Right forelimb (tissue), 1 donor: Measurements from ENCODE around the gene RNF113B.

ENCODE experiments used
- DNase-seq: peaks from one replicate; pipeline ENCODE4 v3.0.0-alpha.2; 2018

The RNF113B gene

DNA sequence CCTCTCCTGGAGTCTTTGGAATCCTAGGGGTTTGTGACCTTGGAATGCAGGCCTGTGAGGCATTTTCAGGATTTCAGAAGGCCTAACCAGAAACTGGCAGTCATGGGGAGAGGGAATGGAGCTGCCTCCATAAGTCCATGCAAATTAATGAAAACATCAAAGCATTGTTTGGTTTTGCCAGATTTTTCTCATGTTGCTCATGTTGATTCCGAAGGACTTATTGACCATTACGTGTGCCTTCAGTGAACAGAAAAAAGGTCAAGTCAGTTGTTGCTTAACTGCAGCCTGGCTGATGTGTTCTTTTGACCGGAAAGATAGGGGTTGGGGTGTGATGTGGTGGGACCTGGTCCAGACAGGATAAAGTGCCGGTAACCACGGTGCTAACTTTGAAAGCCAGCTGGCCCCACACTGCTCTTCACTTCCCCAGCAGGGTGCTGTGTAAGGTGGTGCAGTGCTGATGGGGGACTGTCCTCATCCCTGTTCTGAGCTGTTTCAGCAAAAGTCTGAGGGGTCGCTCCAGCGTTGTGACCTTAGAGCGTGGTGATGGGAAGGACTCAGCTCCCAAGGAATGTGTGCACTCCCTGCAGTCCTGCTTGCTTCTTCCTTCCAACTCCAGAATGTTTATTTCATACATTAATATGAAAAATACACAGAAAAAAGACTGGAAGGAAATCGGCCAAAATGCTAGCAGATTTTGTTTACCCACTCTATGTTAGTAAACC is 3.5 kb downstream of the RNF113B start:
- no peak for DNase-seq

DNA sequence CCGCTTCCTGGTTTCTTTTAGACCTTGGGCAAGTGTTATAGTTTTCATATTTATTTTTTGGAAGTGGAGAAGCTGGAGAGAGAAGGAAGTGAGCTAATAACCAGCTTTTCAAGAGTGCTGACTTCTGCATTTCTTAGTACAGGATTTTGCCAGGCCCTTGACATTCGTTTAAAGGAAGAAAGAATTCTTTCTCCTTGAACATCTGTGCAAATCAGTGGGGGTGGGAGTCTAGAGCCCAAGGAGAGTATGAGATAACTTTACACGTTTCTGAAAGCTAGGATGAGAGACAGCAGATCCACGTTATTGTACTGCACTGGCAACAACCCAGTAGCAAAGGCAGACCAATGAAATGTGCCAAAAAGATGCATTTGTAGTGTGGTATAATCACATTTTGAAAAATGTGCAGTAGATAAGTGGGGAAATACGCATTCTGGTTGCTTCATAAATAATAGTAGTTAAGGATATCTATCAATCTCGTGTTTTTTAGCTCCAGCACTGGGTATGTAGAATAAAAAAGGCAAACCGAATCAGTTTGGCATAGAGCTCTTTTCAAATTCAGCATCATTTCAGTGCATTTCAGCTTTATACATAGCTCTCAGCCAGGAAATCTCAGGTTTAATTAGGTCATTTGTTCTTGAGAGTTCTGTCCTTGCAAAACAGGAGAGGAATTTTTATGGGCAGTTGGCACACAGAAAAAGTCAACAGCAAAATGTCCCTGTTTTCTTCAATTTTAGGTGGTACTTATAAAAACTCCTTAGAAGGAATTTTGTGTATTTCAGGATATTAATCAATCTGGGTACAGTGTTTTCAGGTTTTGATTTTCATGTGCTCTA is 4.3 kb downstream of the RNF113B start:
- no peak for DNase-seq

DNA sequence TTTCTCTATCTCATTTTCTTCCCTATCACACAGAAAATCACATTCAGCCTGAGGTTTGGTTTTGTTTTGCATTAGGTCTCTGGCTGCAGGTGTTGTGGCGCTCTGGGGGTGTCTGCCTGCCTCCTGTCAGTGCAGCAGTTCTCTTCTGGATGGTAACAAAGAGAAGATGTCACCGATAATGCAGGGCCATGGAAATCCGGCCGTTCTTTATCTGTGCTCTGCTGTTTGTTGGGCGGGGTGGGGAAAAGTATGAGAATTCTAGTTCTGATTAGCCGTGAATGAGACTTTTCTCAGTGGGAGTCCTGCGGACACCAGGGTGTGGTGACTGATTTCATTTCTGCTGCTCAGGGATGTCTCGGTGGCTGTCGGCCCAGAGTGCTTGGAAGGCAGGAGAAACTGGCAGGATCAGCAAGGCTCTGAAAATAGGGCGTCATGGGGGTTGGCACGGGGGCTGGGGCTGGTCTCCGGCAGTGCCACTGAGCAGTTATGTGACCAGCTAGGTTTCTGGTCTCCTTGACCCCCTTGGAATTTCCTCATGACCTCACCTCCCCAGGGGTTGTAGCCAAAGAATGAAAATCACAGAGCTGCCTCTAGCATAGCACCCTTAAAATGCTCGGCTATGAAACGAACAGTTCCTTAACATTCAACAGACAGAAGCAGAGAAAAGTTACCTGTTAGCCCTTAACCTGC is 5.0 kb downstream of the RNF113B start:
- DNase-seq, result peak; percentile 55

DNA sequence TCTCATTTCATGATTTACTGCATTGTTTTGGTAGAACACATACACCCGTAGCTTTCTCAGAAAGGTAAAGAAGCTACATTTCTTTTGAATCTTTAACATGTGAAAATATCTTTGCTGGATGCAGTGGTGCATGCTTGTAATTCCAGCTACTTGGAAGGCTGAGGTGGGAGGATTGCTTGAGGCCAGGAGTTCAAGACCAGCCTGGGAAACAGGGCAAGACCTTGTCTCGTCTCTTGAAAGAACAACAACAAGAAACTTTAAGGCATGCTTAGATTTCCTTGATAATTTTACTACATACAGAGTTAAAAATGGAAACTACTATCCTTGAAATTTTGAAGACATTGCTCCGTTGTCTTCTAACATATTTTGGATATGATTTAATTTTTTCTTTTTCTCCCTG is 7.7 kb downstream of the RNF113B start:
- DNase-seq, result no peak

DNA sequence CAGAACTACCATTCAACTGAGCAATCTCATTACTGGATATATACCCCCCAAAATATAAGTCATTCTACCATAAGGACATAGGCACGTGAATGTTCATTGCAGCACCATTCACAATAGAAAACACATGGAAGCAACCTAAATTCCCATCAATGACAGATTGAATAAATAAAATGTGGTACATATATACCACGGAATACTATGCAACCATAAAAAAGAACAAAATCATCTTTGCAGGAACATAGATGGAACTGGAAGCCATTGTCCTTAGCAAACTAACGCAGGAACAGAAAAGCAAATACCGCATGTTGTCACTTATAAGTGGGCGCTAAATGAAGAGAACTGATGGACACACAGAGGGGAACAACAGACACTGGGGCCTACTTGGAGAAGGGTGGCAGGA is 14.1 kb downstream of the RNF113B start:
- DNase-seq, result no peak

DNA sequence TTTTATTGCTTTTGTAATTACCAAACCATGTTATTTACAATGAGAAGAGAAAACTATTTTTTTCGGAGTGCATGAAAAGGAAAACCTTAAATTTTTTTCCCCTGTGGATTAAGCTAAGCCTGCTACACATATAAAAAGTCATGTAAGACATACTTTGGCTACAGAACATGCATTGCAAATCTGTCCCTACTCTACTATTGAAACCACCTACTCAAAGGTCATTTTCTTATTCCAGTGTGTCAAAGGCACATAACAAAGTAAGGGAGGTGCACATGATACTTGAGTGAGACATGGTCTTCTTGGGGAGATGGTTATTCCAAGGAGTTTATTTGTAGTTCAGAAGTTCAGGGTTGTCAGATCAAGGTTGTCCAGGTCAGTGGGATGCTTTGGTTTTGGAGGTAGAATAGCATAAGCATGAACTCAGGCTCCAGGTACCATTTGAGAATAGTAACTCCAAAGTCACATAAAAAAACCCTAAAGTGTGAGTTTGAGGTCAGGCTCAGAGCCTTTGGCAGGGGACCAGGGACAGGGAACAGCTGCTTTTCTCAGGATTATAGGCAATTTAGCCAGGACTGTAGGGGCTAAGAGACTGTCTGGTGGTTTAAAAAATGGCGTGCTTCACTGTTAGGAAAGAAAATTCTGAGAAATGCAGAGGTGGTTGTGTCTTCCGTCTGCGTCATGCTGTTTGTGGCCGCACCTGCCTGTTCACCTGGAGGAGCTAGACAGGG is 18.7 kb downstream of the RNF113B start:
- DNase-seq, result no peak

DNA sequence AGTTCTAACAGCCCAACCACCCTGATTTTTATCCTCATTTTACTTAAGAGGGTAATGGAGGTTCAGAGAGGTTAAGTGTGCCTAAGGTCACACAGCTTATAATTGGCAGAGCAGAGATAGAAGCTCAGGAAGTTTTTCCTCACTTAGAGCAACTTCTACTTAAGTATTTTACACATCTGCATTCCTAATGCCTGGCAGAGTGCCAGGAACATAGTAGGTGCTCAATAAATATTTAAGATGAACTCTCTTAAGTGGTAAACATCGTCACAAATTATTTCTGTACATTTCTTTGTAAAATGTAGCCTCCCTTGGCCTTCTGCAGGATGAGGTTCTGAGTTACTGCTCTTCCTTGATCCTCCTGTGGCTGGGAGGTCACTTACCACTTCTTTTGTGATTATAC is 19.5 kb downstream of the RNF113B start:
- DNase-seq, result no peak

DNA sequence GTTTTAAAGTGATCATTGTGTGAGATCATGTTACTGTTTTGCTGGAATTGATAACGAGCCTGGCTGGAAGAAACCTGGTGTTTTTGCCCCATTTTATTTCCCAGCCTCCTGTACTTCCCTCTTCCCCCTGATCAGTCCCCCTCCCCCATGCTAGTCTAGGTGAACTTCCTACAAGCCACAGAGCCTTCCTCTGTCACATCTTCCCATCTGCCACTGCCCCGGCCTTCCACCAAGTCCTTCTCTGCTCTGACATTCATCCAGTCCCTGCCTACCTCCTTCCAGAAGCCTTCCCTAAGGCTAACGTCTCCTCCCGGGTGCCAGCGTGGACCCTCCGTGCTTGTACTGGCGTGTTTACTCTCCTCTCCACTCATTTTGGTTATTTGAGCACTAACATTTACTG is 19.9 kb downstream of the RNF113B start:
- DNase-seq, result no peak

DNA sequence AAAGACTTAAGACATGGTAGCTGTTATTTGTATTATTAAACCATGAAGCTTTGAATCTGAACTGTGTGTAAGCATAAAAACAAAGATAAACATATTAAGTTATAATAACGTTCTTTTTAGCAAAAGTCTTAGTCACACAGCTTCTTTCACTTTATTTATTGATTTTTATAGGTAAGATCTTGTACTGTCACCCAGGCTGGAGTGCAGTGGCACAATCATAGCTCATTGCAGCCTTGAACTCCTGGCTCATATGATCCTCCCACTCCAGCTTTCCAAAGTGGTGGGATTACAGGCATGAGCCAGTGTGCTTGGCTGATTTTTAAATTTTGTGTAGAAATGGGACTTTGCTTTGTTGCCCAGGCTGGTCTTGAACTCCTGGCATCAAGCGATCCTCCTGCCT is 20.8 kb downstream of the RNF113B start:
- no peak for DNase-seq

DNA sequence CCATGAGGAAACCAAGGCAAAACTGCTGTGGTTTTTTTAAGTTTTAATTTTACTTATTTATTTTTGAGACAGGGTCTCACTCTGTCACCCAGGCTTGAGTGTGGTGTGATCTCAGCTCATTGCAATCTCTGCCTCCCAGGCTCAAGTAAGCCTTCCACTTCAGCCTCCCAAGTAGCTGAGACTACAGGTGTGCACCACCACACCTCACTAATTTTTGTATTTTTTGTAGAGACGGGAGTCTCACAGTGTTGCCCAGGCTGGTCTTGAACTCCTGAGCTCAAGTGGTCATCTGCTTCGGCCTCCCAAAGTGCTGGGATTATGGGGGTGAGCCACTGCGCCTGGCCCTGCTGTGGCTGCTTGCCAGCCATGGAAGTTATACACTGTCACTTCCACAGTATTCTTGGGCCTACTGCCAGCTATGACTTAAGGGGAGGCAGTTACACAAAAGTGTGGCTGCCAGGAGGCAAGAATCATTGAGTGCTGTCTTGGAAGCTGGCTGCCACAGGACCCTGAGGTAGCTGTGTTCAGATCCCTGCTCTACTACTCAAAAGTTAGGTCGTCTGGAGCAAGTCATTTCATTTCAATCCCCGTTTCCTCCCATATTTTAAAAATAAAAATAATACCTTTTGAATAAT is 21.5 kb downstream of the RNF113B start:
- DNase-seq, result no peak

DNA sequence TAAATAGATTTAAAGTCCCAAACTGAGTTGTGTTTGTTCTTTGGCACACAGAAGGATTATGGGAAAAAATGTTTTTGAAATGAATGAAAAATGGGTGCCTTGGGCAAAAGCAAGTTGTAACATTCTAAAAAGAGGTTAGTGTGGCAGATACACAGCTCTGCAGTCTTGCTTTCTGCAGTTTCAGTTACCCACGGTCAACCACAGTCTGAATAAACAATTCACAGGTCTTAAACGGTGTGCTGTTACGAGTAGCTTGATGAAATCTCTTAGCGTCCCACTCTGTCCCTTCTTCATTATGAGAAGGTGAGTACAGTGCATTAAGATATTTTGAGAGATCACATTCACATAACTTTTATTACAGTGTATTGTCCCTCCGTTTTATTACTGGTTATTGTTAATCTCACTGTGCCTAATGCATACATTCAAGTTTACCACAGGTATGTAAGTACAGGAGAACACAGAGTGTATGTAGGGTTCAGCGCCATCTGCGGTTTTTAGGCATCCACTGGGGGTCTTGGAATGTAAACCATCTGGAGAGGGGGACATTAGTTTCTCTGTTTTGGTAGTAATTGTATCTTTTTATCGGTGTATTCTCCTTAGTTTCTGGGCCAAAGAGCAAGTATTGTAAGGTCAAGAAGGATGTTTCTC is 26.1 kb downstream of the RNF113B start:
- DNase-seq, result no peak

DNA sequence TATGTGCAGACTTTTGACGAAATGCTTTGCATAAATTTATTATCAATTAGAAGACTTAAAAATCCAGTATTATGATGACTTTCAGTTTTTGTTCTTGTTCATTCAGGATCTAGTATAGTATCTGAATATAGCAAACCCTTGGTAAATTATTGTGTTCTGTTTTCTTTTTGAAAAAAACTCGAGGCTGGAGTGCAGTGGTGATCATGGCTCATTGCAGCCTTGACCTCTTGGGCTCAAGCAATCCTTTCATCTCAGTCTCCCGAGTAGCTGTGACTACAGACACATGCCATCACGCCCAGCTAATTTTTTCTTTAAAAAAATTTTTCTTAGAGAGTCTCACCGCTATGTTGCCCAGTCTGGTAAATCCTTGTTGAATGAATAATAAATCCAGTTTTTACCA is 29.5 kb downstream of the RNF113B start:
- DNase-seq, result no peak

DNA sequence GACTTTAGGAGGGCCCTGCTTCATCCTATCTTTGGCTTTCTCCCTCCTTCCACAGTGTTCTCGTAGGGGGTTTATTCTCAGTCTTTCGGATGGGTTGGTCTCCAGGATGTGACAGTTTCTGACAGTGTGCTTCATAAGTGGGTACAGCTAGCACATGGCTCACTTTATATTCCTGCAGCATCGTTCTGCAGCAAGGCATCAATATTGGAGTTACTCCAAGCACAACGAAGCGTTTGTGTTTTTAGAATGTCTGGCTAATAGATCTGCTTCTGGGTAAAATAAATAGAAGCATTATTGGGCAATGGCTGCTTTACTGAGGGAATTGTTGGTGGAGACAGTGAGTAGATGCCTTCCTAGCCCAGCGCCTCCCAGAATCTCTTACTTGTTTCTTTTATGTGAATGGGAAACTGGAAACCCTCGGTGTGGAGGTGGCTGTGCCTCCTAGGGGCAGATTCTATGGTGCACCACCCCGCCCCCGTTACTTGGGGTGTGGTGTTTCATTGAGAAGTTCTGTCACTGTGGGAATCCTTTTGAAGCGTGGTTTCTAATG is 32.2 kb downstream of the RNF113B start:
- no peak for DNase-seq

DNA sequence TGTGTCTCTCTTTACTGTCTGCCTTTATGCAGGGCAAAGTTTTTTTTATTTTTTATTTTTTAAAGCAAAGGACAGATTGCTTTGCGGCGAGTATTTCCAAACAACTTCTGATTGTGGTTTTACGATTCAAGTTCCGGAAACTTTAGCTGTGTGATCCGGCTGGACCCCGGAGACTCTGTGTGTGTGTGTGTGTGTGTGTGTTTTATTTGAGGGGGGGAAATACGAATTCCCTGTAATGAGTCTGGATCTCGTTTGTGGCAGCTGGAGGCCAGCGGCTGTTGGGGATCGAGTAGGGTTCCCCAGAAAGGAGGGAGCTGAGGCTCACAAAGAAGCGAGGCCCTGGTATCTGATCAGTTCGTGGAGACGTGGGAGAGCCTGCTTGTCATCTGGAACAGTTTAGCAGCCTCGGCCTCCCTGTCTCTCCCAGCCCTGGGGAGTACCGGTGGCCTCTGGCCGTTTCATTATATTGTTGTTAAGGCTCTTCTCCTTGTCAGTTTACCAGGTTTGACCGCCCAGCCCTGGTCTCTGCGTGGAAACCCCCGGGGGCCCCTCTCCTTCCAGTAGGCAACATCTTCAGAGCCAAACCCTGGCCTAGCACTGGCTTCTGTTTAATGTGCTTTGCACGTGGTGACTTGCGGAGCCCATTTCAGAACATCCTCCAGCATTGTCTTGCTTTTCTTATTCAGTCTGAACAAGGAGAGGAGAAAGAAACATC is 32.9 kb downstream of the RNF113B start:
- DNase-seq, result peak; percentile 75

DNA sequence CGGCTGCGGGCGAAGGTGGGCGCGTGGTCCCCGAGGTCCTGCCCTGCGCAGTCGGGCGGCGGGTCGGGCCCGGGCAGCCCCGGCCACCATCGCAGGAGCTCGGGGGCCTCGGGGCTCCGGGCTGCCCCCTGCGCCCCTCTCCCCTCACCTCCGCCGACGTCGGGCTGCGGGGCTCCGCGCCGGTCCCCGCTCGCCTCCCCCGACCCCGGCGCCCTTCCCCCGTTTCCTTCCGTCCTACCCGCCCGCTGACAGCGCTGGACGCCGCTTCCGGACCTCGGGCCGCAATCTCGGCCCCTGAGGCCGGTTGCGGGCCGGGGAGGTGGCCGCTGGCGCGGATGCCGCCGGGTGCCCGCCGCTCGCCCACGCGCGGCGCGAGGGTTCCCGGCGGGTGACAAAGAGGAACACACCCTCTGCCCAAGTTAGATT is 33.5 kb downstream of the RNF113B start:
- DNase-seq, result peak; percentile 64

DNA sequence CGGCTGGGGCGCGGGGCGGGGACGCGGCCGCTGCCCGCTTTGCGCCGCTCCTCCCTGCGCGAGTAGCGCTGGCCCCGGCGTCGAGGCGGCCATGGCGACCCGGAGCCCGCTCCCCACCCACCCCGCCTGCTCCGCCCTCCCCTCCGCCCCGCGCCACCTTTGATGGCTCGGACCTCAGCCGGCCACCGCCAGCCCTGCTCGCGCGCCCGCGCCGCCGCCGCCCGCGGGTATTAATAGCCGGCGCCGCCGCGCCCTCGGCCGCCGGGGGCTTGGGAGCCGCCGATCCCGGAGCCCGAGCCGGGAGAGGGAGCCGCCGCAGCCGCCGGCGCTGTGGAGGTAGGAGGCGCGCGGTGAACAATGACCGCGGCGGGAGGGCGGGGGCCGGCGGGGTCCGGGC is 33.9 kb downstream of the RNF113B start:
- peak; percentile 84 for DNase-seq

DNA sequence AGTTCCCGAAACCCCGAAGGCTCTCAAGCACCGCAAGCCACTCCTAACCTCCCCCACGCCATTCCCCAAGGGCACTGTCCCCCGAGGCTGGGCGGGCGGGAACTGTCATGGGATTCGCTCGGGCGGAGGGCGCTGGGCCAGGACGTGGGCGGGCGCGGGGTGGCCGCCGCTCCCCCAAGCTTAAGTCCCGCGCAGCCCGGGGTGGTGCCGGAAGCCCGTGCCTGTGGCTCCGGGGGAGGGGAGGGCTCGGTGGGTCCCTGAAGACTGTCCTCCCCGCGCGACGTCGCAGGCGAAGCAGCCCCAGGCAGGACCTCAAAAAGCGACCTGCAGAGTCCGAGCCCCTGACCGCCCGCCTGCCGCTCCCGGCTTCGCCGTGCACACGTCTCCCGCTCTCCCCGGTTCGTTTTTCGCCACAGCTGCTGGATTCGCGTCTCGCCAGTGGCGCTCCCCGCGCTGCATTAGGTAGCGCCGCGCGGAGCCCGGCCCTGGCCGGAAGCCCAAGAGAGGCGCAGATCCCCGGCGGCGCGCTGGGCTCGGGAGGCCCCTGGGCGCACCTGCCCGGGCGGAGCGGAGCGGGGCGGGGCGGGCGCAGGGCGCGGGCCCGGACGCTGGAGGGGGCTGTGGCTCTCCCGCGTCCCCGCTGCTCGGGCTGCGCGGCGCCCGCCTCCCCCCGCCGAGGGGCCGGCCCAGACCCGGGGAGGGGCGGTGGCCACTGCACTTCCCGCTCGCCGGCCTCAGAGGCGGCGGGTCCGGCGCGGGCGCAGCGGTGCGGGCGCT is 34.5 kb downstream of the RNF113B start, which contains the start of gene FARP1:
TSS of gene FARP1 (plus strand) at position 715 of the 777 bp plus-strand sequence. CDS start 70,149 bp downstream, outside the sequence.
- peak; percentile 86 for DNase-seq

DNA sequence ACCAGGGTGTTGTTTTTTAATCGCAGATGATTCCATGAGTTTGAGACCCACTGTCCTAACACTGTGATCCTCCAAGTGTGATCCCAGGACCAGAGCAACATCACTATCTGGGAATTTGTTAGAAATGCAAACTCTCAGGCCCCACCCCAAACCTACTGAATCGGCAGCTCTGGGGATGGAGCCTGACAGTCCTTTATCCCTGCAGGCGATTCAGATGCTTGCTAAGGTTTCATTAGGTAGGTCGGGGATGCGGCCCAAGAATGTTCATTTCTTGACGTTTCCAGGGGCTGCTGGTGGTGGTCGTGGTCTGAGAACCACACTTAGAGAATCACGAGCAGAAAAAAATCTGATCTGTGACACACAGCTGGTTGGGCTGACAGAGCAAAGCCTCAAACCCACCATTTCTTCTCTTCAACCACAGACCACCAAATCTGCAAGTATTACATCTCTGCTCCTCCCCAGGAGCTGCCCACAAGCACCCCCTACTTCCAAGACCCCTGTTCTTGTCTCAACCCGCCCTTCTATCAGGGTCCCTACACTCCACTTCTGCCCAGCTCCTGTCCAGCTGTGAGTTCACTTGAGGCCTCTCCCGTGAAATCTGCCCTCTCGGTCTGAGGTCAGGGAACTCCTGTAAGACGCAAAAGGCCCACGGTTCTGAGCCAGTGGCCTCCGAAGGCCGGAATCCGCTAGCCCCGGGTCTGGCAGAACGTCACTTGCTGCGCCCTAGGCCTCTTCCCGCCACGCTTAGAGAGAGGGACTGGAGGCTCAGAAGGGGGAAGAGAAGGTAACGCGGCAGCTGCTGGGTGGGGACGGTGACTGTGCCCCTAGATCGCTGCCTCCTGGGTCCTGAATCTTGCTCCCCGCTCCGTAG is 35.3 kb downstream of the RNF113B start:
- DNase-seq, result peak; percentile 50

DNA sequence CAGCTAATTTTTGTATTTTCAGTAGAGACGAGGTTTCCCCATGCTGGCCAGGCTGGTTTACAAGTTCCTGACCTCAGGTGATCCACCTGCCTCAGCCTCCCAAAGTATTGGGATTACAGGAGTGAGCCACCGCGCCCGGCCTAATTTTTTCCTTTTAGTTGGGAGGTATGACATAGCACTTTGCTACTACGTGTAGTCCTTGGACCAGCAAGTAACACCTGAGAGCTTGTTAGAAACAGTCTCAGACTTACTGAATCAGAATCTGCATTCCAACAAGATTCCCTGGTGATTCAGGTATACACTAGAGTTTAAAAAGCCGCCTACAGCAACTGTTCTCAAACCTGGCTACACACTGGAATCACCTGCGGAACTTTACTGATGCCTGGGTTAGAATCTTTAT is 36.0 kb downstream of the RNF113B start:
- no peak for DNase-seq
